Right atrium auricular region (tissue), 2 donors: Measurements from ENCODE around the gene SEC61B. TPM values are rescaled to one million over a fixed set of nuclear protein-coding genes. Genes with fewer than 3 reads are reported as not detected.
A peak's percentile ranks its signal among the peaks of the same experiment; 100 is the strongest.

Experiments
- DNase-seq: peaks from one replicate; pipeline ENCODE4 v3.0.0-alpha.2; 2019; ENCODE audit warnings: low spot score
- H3K27ac ChIP-seq, 2 donors: fragments of 200-600 bp; sonication (generic); 1 replicate in 1 of 2; 2 replicates in 1 of 2; pipeline ENCODE4 v1.5.1; 2016 to 2019
- H3K27me3 ChIP-seq, 2 donors: fragments of 200-600 bp; sonication (generic); one replicate each; pipeline versions ENCODE4 v1.5.1 to v1.6.0; 2017 to 2019
- H3K36me3 ChIP-seq: fragments of 200-600 bp; sonication (generic); one replicate; pipeline ENCODE4 v1.5.1; 2016
- H3K4me1 ChIP-seq, 2 donors: fragments of 200-600 bp; sonication (generic); one replicate each; pipeline versions ENCODE4 v1.5.1 to v1.6.0; 2017 to 2019
- H3K4me3 ChIP-seq, 2 donors: fragments of 200-600 bp; sonication (generic); 1 replicate in 1 of 2; 2 replicates in 1 of 2; pipeline ENCODE4 v1.5.1; 2017 to 2019; ENCODE audit warnings: mild to moderate bottlenecking in 1 of 2, moderate library complexity in 1 of 2
- H3K9me3 ChIP-seq, 2 donors: fragments of 200-600 bp; sonication (generic); one replicate each; pipeline ENCODE4 v1.5.1; 2019
- CTCF ChIP-seq, 2 donors: fragments of 200-600 bp; sonication (generic); IDR thresholded peaks; one replicate each; pipeline ENCODE4 v1.5.1; 2019; ENCODE audit warnings: antibody characterized with exemption in 2 of 2
- total RNA-seq, 2 donors: library from RNA; depleted of rRNA; stranded (reverse); fragments of >200 nt; gene quantifications; one replicate each; pipeline ENCODE4 v1.1.0, GENCODE V29; 2016

Gene SEC61B
- total RNA-seq, 2 donors from 2014 or later = 29.4 to 53.1 TPM

- no peak overlapping the region for H3K27ac ChIP-seq
Observed at GRCh38 chr9:99266255-99267023, 44.4 kb downstream of the SEC61B start.

GRCh38 chr9:99269416-99269815, 47.3 kb downstream of the SEC61B start:
- Histone ChIP-seq H3K27ac (no peak overlapping the region), H3K4me1 (no peaks in the 10 kb centered on the region), H3K9me3 (no peaks in the 10 kb centered on the region), H3K36me3 (no peaks in the 10 kb centered on the region), H3K4me3 (no peak overlapping the region), H3K27me3 (no peaks in the 10 kb centered on the region)
- TF ChIP-seq CTCF (IDR thresholded peaks at IDR 0.05) = no peak
- DNase-seq = no peak

More at GRCh38 chr9:99266255-99267023, 44.4 kb downstream of the SEC61B start:
- Histone ChIP-seq H3K4me1 (no peaks in the 10 kb centered on the region), H3K27me3 (no peaks in the 10 kb centered on the region), H3K9me3 (no peaks in the 10 kb centered on the region), H3K4me3 (no peak overlapping the region), H3K36me3 (no peaks in the 10 kb centered on the region)
- TF ChIP-seq CTCF (IDR thresholded peaks at IDR 0.05) = peak; percentile 79 to 89
- no peak for DNase-seq

- no peaks in the 10 kb centered on the region for H3K9me3 ChIP-seq
- no peak for DNase-seq
- H3K4me3 ChIP-seq = no peak overlapping the region
- no peak for TF ChIP-seq CTCF (IDR thresholded peaks at IDR 0.05)
- H3K4me1 ChIP-seq = no peaks in the 10 kb centered on the region
- H3K27ac ChIP-seq = no peak overlapping the region
- H3K27me3 ChIP-seq = no peaks in the 10 kb centered on the region
- H3K36me3 ChIP-seq = no peaks in the 10 kb centered on the region
Observed at GRCh38 chr9:99270491-99270890, 48.4 kb downstream of the SEC61B start.

- no peaks in the 10 kb centered on the region for H3K36me3 ChIP-seq
- H3K27ac ChIP-seq = no peak overlapping the region
- no peaks in the 10 kb centered on the region for H3K4me1 ChIP-seq
- no peak for DNase-seq
- no peak overlapping the region for H3K4me3 ChIP-seq
- TF ChIP-seq CTCF (IDR thresholded peaks at IDR 0.05) = no peak
- H3K27me3 ChIP-seq = no peaks in the 10 kb centered on the region
- no peaks in the 10 kb centered on the region for H3K9me3 ChIP-seq
Observed at GRCh38 chr9:99272836-99273235, 50.8 kb downstream of the SEC61B start.

GRCh38 chr9:99274016-99274415, 51.9 kb downstream of the SEC61B start:
- Histone ChIP-seq H3K27ac (no peak overlapping the region), H3K36me3 (no peaks in the 10 kb centered on the region), H3K4me1 (no peaks in the 10 kb centered on the region), H3K4me3 (no peak overlapping the region), H3K9me3 (no peaks in the 10 kb centered on the region), H3K27me3 (no peaks in the 10 kb centered on the region)
- DNase-seq = no peak
- TF ChIP-seq CTCF (IDR thresholded peaks at IDR 0.05) = no peak

- TF ChIP-seq CTCF (IDR thresholded peaks at IDR 0.05) = no peak
- DNase-seq = no peak
Observed at GRCh38 chr9:99274495-99274894, 52.4 kb downstream of the SEC61B start.

More at GRCh38 chr9:99274495-99274894, 52.4 kb downstream of the SEC61B start:
- no peaks in the 10 kb centered on the region for H3K36me3 ChIP-seq
- H3K9me3 ChIP-seq = no peaks in the 10 kb centered on the region
- H3K4me3 ChIP-seq = no peak overlapping the region
- H3K4me1 ChIP-seq = no peaks in the 10 kb centered on the region
- H3K27ac ChIP-seq = no peak overlapping the region
- no peaks in the 10 kb centered on the region for H3K27me3 ChIP-seq
